Endothelial cell (in vitro differentiated cells): ENCODE results near the gene LSR. TPM values are rescaled to one million over a fixed set of nuclear protein-coding genes. Genes with fewer than 3 reads are reported as not detected.

Experiments used
- DNase-seq: peaks from one replicate; pipeline ENCODE4 v3.0.0; 2021; ENCODE audit warnings: low spot score
- H3K27ac Mint-ChIP-seq: one replicate; pipeline ENCODE4 v1.8.0; 2021; ENCODE audit warnings: mixed read lengths, inconsistent platforms; ENCODE audit not compliant: unreplicated experiment
- H3K27me3 Mint-ChIP-seq: one replicate; pipeline ENCODE4 v1.8.0; 2021; ENCODE audit warnings: mild to moderate bottlenecking, moderate library complexity, mixed read lengths, inconsistent platforms; ENCODE audit not compliant: unreplicated experiment
- H3K36me3 Mint-ChIP-seq: one replicate; pipeline ENCODE4 v1.8.0; 2021; ENCODE audit warnings: mild to moderate bottlenecking, low read depth, mixed read lengths, inconsistent platforms; ENCODE audit not compliant: unreplicated experiment
- H3K4me1 Mint-ChIP-seq: one replicate; pipeline ENCODE4 v1.8.0; 2021; ENCODE audit warnings: mild to moderate bottlenecking, mixed read lengths, inconsistent platforms; ENCODE audit not compliant: unreplicated experiment
- H3K4me3 Mint-ChIP-seq: one replicate; pipeline ENCODE4 v1.8.0; 2021; ENCODE audit warnings: mild to moderate bottlenecking, mixed read lengths, inconsistent platforms; ENCODE audit not compliant: unreplicated experiment
- H3K9me3 Mint-ChIP-seq: one replicate; pipeline ENCODE4 v1.8.0; 2021; ENCODE audit warnings: mixed read lengths, inconsistent platforms; ENCODE audit not compliant: unreplicated experiment
- CTCF ChIP-seq: fragments of 200-600 bp; sonication (generic); IDR thresholded peaks from one replicate; pipeline ENCODE4 v1.5.0; 2021; ENCODE audit warnings: antibody characterized with exemption; ENCODE audit not compliant: unreplicated experiment
- total RNA-seq: library from RNA; stranded (reverse); fragmentation: NEBNext Ultra II Directional; extraction: Animal tissue kit (Norgen Biotek cat#: 25700); gene quantifications from one replicate; pipeline ENCODE4 v1.2.1, GENCODE V29; 2021; ENCODE audit not compliant: unreplicated experiment

The LSR gene
- total RNA-seq, 1 donor from 2014 or later: 35.9 TPM

DNA sequence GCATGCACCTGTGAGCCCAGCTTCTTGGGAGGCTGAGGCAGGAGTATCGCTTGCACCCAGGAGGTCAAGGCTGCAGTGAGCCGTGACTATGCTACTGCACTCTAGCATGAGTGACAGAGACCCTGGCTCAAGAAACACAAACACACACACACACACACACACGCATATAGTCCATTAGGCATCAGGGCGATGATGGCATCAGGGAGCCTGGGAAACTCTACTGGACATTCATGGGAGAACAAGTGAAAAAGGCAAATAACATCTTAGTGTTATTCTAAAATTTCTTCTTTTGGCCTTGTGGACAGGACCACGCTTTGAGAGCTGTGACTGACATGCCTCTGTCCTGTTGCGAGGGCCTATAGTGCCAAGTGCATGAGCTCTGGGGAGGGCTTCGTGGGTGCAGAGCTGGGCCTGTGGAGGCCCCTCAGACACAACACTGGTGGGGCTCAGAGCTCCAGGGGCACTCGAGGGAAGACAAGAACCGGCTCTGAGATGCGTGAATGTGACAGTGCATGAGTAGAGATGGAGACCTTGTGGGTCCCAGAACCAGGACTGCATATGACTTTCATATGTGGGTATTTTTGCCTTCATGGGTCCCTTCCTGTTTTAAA is 12.0 kb downstream of the LSR start:
- Mint-ChIP-seq H3K4me3 (no peak overlapping the region), H3K27me3 (peaks cover 7% of the 10 kb centered on the region), H3K27ac (no peak overlapping the region), H3K9me3 (no peaks in the 10 kb centered on the region), H3K4me1 (peaks cover 15% of the 10 kb centered on the region), H3K36me3 (peaks cover 3% of the 10 kb centered on the region)
- no peak for TF ChIP-seq CTCF
- no peak for DNase-seq

DNA sequence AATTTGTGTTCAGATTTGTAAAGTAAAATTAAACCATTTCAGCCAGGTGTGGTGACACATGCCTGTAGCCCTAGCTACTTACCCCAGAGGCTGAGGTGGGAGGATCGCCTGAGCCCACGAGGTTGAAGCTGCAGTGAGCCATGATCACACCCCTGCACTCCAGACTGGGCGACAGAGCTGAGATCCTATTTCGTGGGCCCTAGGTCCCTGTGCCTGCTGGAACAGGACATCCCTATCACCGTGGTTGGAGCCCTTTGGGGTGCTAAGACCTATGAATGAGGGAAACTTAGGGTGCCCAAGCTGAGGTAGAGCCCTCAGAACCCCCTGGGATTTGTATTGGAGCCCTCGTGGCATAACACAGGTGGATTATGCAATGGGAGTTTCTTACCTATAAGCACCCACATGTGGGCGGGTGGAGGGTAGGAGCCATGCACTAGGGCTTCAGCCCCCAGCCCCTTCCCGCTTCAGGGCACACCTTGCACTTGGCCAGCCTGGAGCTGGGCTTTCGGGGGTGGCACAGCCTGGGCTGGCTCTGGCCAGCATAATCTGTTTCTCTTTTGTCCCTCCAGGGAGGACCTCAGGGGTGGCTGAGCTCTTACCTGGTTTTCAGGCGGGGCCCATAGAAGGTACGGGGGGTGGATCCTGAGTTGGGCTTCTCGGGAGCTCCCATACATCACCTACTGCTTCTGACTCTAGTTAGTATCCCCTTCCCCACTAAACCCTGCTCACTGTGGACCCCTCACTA is 12.7 kb downstream of the LSR start:
- H3K4me3 Mint-ChIP-seq: no peak overlapping the region
- no peak for TF ChIP-seq CTCF
- peaks cover under 1% of the 10 kb centered on the region for H3K36me3 Mint-ChIP-seq
- DNase-seq: no peak
- H3K9me3 Mint-ChIP-seq: no peaks in the 10 kb centered on the region
- H3K4me1 Mint-ChIP-seq: peaks cover 12% of the 10 kb centered on the region
- peaks cover 7% of the 10 kb centered on the region for H3K27me3 Mint-ChIP-seq
- no peak overlapping the region for H3K27ac Mint-ChIP-seq

GRCh38 chr19:35262101-35262761 is 13.4 kb downstream of the LSR start:
- no peaks in the 10 kb centered on the region for H3K36me3 Mint-ChIP-seq
- H3K4me3 Mint-ChIP-seq: no peak overlapping the region
- no peak for DNase-seq
- H3K4me1 Mint-ChIP-seq: peaks cover 7% of the 10 kb centered on the region
- H3K27me3 Mint-ChIP-seq: peaks cover 6% of the 10 kb centered on the region
- no peak overlapping the region for H3K27ac Mint-ChIP-seq
- TF ChIP-seq CTCF: no peak
- H3K9me3 Mint-ChIP-seq: no peaks in the 10 kb centered on the region

- Mint-ChIP-seq H3K36me3 (no peaks in the 10 kb centered on the region), H3K4me3 (no peak overlapping the region), H3K27me3 (peaks cover 4% of the 10 kb centered on the region), H3K4me1 (no peaks in the 10 kb centered on the region), H3K9me3 (no peaks in the 10 kb centered on the region), H3K27ac (no peak overlapping the region)
- no peak for TF ChIP-seq CTCF
- no peak for DNase-seq
These were observed 15.7 kb downstream of the LSR start for GRCh38 chr19:35264268-35265125.
